Bronchial smooth muscle cell (primary cell): ENCODE data around the gene BOC. TPM values are rescaled to one million over a fixed set of nuclear protein-coding genes. Genes with fewer than 3 reads are reported as not detected.

ENCODE experiments used
- total RNA-seq: library from RNA; depleted of rRNA; stranded (reverse); fragments of >200 nt; gene quantifications from 2 replicates; pipeline ENCODE4 v1.2.1, GENCODE V29; 2014

BOC gene, protein sequence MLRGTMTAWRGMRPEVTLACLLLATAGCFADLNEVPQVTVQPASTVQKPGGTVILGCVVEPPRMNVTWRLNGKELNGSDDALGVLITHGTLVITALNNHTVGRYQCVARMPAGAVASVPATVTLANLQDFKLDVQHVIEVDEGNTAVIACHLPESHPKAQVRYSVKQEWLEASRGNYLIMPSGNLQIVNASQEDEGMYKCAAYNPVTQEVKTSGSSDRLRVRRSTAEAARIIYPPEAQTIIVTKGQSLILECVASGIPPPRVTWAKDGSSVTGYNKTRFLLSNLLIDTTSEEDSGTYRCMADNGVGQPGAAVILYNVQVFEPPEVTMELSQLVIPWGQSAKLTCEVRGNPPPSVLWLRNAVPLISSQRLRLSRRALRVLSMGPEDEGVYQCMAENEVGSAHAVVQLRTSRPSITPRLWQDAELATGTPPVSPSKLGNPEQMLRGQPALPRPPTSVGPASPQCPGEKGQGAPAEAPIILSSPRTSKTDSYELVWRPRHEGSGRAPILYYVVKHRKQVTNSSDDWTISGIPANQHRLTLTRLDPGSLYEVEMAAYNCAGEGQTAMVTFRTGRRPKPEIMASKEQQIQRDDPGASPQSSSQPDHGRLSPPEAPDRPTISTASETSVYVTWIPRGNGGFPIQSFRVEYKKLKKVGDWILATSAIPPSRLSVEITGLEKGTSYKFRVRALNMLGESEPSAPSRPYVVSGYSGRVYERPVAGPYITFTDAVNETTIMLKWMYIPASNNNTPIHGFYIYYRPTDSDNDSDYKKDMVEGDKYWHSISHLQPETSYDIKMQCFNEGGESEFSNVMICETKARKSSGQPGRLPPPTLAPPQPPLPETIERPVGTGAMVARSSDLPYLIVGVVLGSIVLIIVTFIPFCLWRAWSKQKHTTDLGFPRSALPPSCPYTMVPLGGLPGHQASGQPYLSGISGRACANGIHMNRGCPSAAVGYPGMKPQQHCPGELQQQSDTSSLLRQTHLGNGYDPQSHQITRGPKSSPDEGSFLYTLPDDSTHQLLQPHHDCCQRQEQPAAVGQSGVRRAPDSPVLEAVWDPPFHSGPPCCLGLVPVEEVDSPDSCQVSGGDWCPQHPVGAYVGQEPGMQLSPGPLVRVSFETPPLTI
- total RNA-seq = 2.8 and 3.5 TPM in 2 replicates

DNA sequence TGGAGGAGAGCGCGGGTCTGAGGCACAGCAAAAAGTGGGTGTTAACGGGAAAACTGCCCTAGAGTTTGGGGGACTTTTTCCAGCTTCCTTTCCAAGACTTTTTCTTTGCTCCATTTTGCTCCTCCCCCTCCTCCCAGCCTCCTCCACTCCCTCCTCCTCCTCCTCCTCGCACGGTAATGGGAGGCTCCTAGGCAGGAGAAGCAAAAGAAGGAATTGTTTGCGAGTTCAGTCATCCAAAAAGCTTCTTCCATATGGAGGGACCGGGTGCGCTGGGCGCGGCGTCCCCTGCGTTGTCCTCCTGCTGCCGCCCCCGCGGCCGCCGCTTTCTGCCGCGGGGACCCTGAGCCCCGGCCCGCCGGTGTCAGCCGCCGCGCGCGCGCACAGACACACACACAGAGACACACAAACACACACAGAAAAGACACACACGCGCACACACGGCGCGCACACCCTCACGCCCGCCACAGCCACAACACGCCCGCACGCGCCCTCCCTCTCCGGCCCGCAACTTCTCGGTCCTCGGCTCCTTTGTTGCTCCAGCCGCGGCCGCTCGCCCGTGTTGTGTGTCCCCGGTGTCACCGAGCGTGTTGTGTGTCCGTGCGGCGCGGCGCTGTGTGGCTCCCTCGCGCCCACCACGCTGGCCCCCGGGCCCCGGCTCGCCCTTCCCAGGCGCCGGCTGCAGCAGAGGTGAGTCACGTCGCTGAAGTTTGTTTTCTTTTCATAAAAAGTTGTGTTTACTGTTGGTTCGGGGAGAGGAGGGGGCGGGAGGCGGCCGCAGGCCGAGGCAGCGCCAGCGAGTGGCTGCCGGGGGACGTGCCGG, at the start of gene BOC:
TSS of gene BOC (plus strand) at position 228 of the 820 bp plus-strand sequence. CDS start 38,246 bp downstream, outside the sequence.

Other genes starting within 250 kb of the BOC start
- 0.09 and 0.16 TPM in 2 replicates for gene CD200R1, start 236.5 kb upstream of the BOC start, total RNA-seq
- 25.5 and 28.2 TPM in 2 replicates for gene GTPBP8, start 220.6 kb upstream of the BOC start, total RNA-seq
- 3.2 and 4.4 TPM in 2 replicates for gene CFAP44, start 229.9 kb downstream of the BOC start, total RNA-seq